HG03442 (cell line): ENCODE measurements around the gene FOXK2.

Experiments used
- ATAC-seq: cut with Tn5 transposase; IDR thresholded peaks from one replicate; pipeline ENCODE4 v1.9.1; 2021; ENCODE audit warnings: mild to moderate bottlenecking, moderate library complexity; ENCODE audit not compliant: unreplicated experiment

The FOXK2 gene

DNA sequence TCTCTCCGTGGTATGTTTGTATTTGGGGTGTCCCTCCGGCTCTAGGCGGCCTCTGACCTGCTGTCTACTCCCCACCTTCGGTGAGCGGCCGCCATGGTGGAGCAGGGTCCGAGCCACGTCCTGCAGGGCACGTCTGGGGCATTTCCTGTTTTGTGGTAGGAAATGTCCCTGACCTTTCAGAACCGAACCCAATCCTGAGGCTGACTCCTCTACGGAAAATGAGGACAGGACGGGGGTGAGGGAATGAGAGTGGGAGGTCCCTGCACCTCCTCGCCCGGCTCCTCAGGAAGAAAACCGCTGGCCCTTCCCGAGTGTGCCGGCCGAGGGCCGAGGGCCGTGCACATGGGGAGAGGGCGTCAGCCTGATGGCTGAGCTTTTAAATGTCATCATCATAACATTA is 83.0 kb downstream of the FOXK2 start:
- ATAC-seq, result no peak

DNA sequence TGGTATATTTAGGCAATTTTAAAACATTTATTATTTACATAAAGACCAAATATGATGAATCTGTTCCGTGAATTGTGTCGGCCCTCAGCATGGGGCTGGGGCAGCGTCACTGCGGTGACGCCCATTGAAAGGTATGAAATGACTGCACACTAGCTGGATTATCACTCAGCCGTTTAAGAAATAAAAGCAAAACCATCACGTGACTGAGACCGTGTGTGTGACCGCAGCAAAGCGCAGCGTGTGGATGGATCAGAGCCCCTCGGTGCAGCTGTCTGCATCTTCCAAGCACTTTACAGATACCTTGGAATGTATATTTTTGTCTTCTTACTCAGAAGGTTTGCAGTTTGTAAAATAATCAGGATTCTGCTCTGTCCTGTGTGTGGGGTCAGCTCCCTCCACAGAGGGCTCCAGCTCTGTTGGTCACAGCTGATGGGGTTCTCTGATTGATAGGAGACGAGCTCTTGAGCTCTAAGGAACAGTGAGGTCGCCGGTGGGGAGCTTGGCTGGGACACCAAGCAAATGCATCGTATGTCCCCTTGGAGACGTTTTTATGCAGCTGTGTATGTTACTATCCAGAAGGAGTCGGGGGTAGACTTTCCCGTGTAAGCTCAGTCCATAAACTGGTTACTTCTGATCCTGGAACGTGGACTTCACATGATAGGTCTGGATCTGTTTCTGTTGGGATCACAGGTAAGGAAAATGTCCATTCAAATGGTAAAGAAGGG is 83.6 kb downstream of the FOXK2 start:
- ATAC-seq, result no peak

DNA sequence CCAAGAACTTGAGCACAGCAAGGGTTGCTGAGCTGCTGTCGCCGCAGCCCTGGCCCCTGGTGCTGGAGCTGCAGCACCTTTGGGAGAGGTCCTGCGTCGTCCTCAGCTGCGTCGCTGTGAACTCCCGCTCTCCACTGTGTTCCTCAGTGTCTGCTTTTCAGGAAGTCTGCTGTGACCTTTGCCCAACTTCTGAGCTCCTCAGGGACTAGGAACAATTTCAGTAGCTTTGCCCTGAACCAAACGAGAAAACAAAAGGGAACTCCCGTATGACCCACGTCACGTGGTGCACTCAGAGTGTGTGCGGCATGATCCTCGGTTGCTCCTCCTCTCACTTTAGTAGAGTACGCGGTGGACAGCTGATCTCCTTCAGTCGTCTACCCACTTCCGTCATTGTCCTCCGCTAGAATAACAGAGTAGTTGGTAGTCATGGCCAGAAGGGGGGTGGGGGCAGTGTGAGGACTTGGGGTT is 84.5 kb downstream of the FOXK2 start:
- no peak for ATAC-seq

DNA sequence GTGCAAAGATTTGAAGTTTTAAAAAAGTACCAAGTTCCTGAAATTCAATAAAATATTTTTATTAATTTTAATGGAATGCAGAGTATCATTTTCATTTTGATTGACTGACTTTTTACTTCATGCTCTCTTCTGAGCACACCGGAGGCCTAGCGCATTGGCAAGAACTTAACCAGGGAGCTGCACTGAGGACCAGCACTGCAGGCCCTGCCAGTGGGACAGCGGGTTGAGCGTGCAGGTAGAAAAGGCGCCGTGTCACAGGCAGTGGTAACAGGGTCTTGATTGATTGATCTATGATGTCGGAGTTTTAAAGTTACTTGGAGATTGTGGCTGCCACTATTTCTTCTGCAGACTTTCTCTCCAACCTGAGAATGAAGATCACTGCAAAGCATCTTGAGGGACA is 85.0 kb downstream of the FOXK2 start:
- ATAC-seq, result no peak

DNA sequence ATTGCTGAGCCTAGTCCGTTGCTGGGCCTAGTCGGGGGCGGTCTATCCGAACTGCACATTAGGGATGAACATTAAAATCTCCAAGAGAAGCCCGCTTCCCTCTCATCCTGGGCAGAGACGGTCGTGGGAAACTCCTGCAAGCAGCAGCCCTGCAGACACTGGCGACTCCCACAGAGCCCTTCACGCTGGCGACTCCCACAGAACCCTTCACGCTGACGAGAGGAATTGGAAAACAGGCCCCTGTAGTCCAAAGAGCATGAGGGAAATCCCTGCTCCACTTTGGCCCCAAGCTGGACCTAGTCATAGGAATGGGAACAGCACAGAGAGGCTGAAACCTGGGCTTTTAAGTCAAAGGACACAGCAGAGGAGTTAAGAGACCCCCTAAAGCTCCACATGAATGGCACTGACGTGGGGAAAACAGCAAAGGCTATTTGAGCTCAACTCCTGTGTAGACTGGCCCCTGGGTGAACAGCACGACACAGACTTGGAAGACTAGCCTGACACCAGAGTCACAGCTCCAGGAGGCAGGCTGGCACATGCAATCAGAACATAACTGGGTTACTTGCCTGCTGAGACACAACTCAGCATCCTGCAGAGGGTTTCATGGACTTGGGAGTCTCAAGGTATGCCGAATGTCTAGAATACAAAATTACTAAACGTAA is 86.5 kb downstream of the FOXK2 start:
- ATAC-seq, result no peak

DNA sequence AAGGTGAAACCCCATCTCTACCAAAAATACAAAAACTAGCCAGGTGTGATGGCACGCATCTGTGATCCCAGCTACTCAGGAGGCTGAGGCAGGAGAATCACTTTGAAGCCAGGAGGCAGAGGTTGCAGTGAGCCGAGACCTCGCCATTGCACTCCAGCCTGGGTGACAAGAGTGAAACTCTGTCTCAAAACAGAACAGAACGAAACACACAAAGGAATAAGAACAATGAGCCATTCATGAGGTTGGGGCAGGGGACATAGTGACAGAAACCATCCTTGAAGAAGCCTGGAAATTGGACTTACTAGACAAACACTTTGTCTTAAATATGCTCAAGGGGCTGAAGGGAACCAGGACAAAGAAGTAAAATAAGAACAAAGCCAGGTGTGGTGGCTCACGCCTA is 89.3 kb downstream of the FOXK2 start:
- no peak for ATAC-seq

DNA sequence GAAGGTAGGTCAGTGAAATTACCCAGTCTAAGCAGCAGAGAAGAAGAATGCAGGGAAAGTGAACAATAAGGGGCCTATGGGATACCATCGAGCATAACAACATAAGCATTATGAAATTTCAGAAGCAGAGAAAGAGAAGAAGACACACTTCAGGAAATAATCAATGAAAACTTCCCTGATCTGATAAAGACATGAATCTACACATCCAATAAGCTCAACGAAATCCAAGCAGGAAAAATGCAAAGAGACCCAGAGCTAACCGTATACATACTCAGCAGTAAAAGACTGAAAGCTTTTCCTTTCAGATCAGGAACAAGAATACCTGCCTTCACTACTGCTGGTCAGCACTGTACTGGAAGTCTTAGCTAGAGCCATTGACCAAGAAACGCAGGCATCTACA is 90.1 kb downstream of the FOXK2 start:
- no peak for ATAC-seq

DNA sequence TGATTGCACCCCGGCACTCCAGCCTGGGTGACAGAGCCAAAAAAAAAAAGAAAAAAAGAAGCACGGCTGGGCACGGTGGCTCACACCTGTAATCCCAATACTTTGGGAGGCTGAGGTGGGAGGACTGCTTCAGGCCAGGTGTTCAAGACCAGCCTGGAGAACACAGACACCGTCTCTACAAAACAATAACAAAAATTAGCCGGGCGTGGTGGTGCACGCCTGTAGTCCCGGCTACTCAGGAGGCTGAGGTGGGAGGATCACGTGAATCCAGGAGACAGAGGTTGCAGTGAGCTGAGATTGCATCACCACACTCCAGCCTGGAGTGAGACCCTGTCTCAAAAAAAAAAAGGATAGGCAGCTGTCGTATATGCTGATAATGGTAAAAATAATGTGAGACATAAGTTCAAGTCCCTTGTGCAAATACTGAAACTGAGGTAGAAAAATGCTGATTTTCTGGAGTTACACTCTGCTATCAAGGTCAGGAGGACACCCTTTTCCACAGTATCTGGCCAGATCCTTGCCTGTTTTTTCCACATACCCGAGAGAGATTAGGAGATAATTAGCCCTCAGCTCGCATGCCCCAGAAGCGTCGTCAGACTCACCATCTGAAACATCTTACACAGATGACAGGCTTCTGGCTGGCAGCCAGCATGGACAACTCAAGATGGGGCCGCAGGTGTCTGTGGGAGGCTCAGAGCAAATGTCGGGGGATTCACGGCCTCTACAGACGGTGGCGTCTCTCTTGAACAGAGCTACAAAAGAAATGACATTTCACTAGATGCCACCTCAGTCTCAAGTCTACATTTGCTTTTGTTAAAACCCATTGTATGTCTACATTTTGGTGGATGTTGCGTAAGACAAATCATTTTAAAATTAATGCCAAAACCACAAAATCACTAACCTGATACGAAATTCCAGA is 91.9 kb downstream of the FOXK2 start:
- ATAC-seq, result no peak

DNA sequence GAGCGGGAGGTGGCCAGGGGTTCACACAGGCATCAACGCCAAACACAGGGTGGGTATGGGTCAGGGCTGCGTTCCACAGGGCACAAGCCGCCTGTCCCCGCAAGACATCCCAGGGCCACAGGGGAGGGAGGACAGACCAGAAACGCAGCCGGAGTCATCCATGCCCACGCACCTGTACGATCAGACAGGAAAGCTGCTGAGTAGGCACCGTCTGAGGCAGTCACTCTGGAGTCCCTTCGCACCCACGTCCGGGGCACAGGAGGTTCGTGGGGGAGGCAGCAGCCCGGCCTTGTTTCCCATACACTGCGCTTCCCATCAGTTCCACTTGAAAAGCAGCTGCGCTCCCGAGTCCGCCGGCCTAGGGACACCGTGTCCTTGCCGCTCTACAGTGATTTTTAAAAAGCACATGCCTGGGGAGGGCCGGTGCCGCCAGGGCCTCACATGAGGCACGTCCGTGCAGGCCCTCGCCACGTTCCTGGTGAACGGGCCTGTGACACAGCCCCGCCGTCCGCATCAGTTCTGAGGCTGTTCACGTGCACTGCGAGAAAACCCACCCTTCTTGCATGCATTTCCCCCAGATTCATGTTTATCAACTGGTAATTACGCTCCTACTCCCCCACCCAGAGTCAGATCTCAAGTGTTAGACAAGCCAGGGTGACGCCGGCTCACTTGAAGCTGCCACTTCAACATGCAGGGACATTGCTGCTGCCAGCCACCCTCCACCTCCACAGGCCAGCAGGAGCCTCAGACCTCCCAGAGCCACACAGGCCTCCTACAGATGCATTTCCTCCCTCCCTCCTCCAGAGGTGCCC is 94.0 kb downstream of the FOXK2 start:
- ATAC-seq, result no peak

DNA sequence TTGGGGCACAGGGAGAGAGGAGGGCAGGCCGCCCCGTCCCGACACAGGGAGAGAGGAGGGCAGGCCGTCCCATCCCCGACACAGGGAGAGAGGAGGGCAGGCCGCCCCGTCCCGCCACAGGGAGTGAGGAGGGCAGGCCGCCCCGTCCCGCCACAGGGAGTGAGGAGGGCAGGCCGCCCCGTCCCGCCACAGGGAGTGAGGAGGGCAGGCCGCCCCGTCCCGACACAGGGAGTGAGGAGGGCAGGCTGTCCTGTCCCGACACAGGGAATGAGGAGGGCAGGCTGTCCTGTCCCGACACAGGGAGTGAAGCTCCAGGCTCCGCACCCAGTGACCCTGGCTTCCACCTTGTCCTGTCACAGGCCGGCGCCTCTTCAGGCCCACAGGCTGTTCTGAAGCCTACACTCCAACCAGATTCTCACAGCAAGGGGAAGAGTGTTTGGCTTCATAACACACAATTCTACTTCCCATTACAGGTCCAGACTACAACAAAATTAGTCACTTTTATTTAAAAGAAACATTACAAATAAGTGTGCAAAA is 94.6 kb downstream of the FOXK2 start:
- no peak for ATAC-seq

DNA sequence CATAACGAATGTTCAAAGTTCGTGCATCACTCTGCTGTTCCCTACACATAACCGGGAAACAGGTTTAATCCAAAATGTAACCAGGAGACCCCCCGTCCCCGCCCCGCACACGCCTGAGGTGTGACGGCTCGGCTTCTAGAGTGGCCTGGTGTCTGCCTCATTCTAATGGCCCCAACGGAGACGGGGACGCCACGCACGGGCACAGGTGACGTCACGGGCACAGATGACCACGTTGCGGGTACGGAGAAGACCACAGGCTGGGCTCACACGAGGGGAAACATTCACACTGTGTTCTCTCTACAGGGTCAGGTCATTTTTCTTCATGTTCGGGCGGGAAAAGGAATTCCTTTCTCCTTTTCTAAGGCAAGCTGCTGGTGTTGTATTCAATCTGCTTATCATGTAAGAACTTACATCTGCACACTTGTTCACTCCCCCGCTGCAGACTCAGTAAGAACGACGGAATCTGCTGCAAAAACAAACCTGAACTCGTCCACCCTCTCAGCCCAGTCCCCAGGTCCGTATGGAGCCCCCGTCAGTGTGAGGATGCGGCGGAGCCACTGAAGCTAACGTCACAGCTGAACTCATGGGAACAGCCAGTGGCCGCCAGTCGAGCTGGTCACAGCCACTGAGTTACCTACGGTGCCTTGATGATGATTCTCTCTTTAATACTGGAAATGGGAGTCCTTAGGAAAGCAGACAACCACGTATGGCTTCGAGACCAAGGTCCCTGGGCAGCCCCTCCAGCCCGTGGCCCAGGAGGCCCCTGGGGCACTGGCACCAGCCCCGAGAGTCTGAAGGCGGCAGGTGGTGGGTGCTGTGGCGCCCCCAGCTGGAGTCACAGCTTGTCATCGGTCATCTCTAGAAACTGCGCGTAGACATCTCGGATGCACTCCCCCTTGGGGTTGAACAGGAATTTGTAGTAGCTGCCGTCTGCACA is 95.8 kb downstream of the FOXK2 start:
- no peak for ATAC-seq

DNA sequence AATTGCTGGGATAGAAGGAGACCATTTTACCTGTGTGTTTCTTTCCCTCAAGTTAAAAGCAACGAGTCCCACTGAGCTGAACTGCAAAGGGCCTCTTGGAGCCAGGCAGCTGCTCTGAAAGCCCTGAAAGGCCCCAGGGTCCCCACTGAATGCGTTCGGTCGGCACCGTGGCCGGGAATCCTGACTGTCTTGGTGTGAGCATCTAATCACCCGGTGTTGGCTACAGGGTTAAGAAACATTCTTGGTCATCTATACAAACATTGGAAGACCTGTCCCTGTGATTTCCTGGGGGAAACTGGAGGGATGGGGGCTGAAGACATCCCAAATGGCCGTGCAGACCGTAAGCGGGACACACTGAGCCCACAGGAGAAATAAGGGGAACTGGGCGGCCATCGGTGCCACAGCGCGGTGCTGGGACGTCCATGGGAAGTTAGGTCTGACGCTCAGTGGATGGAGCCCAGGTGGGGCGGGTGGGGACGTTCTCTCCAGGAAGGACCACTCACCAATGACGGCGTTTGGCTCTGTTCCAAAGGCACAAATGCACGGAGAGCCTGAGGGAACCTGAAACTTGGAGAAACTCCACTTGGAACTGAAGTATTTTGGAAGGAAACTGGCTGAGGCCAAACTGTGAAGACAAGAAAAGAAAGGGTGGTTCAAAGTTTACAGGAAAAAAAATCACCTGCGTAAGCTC is 96.6 kb downstream of the FOXK2 start:
- no peak for ATAC-seq

DNA sequence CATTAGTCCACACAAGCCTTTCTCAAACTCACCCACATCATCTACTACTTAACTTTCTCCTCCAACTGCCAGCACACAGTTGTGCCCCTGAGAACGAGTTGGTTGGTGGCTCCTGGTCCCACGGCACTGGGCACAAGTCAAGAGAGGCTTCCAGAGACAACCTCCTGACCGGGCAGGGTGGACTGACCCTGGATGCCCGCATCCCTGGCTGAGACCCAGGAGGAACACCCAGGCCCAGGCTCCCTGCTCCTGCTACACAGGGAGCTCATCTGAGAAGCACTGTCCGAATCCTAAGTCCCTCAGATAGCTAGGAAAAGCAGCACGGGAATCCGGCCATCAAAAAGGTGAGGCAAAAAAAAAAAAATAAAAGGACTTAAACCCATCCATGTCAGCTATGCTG is 99.7 kb downstream of the FOXK2 start:
- ATAC-seq, result no peak

DNA sequence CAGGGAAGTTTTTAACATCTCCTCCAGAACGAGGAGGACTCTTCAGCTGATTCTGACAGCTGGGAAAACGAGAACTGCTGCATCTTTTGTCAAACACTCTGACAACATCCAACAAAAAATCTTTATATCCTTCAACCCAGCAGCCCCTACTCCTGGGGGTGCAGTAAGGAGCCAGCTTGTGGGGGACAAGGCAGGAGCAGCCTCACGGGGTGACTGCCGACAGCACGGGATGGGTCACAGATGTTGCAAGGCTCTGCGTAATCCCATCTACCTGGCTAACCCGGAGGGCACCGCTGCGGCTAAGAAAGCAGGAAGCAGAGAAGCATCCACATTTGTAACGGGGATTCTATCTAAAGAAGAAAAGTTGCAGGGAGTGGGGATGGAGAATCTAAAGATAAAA is 100.1 kb downstream of the FOXK2 start:
- no peak for ATAC-seq

DNA sequence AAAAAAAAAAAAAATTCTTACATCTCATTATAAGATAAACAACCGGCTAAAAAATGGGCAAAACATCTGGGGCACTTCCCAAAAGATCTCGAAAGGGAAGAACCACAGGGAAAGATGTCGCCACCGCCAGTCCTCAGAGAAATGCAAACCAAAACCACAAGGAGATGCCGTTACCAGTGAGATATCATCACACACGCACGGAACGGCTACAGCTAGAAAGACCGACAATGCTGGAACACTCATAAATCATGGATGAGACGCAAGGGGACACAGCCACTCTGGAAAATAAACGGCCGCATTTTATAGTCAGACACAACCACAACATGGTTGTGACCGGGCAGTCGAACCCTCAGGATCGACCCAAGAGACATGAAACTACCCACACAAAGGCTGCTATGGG is 104.2 kb downstream of the FOXK2 start:
- no peak for ATAC-seq

DNA sequence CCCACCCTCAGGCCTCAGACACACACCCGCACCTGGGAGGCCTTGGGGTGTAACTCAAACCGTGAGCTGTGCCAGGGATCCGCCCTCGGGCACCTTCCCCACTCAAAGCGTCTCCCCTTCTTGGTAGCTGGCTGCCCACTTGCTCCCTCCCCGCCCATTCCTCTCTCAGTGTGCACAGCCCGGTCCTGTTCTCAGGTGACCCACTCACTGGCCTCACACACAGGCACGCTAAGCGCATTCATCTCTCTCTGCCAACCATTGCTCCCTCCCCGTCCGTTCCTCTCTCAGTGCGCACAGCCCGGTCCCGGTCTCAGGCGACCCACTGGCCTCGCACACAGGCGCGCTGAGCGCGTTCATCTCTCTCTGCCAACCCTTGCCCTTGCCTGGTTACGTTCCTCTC is 107.9 kb downstream of the FOXK2 start:
- no peak for ATAC-seq

DNA sequence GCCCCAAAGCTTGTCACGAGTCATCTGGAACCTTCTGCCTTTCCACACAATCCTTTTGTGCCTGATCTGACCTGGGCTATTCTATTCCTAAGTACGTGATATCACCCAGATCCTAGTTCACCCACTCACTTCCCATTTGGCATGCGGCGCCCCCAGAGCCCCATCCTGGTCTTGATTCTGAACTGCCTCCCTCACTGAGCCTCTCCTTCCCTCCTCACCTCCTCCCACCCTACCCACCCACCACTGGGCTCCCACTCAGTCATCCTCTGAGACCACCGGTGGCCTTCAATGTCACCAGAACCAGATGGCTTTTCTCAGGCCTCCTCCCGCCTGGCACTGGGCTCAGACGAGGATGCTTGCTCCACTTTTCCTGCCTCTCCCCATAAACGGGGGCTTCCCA is 110.2 kb downstream of the FOXK2 start:
- ATAC-seq, result no peak

DNA sequence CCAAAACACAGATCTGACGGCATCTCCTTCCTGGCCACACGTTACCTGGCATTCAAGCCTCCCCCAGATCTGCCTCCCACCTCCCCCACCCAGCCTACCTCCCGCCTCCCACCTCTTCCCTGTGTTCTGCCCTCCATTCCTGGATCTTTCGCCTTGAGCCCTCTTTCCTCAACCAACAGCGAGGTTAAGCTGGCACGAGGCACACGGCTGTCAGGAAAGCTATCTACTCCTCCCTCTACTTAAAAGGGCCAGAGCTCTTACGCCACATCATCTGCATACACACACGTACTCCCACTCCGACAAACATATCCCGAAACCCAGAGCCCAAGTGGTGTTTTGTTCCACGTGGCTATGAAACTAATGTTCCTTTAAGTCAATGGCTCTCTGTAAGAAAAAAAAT is 110.7 kb downstream of the FOXK2 start:
- ATAC-seq, result no peak

DNA sequence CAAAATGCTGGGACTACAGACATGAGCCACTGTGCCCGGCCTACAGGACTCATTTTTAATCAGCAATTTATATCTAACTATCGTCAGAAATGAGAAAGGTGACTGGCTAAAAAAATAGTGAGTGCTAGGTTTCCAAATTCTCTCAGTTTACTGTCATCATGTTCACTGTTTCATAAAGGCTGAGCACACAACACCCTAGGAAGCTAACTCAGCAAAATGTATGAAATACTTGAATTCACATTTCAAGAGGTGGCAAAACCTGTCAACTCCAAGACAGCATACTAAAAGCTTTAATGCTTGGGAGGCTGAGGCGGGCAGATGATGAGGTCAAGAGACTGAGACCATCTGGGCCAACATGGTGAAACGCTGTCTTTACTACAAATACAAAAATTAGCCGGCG is 112.0 kb downstream of the FOXK2 start:
- ATAC-seq, result no peak
